Measurements from ENCODE around the gene OAS3.

GRCh38 chr12:112901271-112901670 lies 37.0 kb upstream of the OAS3 start:
- TF ChIP-seq PATZ1 (CRISPR knock-in tag; IDR thresholded peaks at IDR 0.05; ENCODE audit: borderline replicate concordance) = no peak
- TF ChIP-seq ZNF70 (CRISPR knock-in tag; IDR thresholded peaks at IDR 0.05) = no peak
- TF ChIP-seq PPARA (CRISPR knock-in tag; IDR thresholded peaks at IDR 0.05; ENCODE audit: borderline replicate concordance) = no peak
- TF ChIP-seq BACH2 (CRISPR knock-in tag; IDR thresholded peaks at IDR 0.05; ENCODE audit: borderline replicate concordance) = no peak
- no peak for TF ChIP-seq OSR1 (CRISPR knock-in tag; IDR thresholded peaks at IDR 0.05)
- no peak for TF ChIP-seq RARB (CRISPR knock-in tag; IDR thresholded peaks at IDR 0.05)
- no peak for TF ChIP-seq ZNF565 (CRISPR knock-in tag; conservative IDR thresholded peaks at IDR 0.05; ENCODE audit: low read depth)
- no peak for TF ChIP-seq CREB5 (CRISPR knock-in tag; IDR thresholded peaks at IDR 0.05; ENCODE audit: low read depth)
- TF ChIP-seq ARNTL (CRISPR knock-in tag; IDR thresholded peaks at IDR 0.05; ENCODE audit: borderline replicate concordance, low read depth) = no peak
- TF ChIP-seq TCF4 (CRISPR knock-in tag; IDR thresholded peaks at IDR 0.05; ENCODE audit: borderline replicate concordance) = no peak
- no peak for TF ChIP-seq TOX (CRISPR knock-in tag; IDR thresholded peaks at IDR 0.05; ENCODE audit: borderline replicate concordance)

All from SK-N-SH treated with all-trans-retinoic acid at 6 μM for 48 hours (cell line).